ENCODE results near the gene COL4A2.

The COL4A2 gene

DNA sequence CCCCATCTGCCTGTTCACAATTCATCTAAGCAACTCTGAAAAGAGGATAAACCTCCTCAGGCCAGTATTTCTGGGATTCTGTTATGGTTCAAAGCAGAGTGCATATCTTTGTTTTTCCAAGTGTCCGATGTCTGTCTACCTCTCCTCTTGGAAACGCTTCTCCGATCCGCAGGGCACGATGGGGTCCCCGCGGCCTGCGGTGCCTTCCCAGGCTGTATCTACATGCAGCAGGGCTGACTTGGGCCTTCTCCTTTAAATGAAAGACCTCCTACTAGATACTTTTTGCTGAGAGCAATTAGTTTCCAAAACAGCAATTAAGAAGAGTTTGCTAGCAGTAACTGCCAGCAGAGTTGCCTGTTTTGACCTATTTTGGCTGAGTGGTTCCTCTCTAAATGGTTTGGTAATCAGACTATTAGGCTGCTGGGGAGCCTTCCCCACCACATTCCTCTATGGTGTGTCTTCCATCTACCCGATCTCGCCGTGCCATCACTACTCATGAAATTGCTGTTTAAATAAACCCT, 23.5 kb downstream of the COL4A2 start:
- Histone ChIP-seq H3K36me3 (ENCODE audit: insufficient read depth) (no peaks in the 10 kb centered on the region), H3K27me3 (ENCODE audit: insufficient read depth, low read depth) (no peaks in the 10 kb centered on the region), H3K9ac (no peak overlapping the region), H3K4me1 (ENCODE audit: low read depth, poor library complexity, severe bottlenecking) (no peaks in the 10 kb centered on the region), H3K4me3 (IDR thresholded peaks at IDR 0.05; ENCODE audit: insufficient read depth, low read depth, low read length) (no peak overlapping the region), H2AFZ (ENCODE audit: low read depth) (no peak overlapping the region), H3K4me2 (no peak overlapping the region), H4K20me1 (ENCODE audit: insufficient read depth) (no peaks in the 10 kb centered on the region), H3K27ac (no peak overlapping the region), H3K79me2 (ENCODE audit: insufficient read depth, low read depth) (no peaks in the 10 kb centered on the region)
- TF ChIP-seq, protein P1, sequence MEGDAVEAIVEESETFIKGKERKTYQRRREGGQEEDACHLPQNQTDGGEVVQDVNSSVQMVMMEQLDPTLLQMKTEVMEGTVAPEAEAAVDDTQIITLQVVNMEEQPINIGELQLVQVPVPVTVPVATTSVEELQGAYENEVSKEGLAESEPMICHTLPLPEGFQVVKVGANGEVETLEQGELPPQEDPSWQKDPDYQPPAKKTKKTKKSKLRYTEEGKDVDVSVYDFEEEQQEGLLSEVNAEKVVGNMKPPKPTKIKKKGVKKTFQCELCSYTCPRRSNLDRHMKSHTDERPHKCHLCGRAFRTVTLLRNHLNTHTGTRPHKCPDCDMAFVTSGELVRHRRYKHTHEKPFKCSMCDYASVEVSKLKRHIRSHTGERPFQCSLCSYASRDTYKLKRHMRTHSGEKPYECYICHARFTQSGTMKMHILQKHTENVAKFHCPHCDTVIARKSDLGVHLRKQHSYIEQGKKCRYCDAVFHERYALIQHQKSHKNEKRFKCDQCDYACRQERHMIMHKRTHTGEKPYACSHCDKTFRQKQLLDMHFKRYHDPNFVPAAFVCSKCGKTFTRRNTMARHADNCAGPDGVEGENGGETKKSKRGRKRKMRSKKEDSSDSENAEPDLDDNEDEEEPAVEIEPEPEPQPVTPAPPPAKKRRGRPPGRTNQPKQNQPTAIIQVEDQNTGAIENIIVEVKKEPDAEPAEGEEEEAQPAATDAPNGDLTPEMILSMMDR (conservative IDR thresholded peaks at IDR 0.05; ENCODE audit: low read depth, low read length) = no peak

DNA sequence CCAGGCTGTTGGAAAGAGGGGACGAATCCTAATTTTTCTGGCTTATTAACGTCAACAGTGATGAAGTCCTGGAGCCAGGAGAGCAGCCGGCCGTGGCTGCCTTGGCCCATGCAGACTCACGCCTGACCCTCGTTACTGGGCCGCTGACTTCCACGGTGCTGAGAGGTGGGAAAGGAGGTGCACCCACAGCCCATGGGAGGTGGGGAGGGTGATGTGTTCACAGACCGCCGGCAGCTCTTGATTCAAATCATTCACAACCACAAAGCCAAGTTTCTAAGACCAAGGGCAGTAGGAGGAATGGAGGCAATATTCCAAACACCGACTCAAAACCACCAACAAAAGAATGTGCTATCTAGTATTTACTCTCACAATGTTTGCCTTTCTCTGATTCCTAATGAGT, 24.3 kb downstream of the COL4A2 start:
- Histone ChIP-seq H3K4me2 (no peak overlapping the region), H2AFZ (ENCODE audit: low read depth) (no peak overlapping the region), H3K27me3 (ENCODE audit: insufficient read depth, low read depth) (no peaks in the 10 kb centered on the region), H3K9ac (no peak overlapping the region), H4K20me1 (ENCODE audit: insufficient read depth) (no peaks in the 10 kb centered on the region), H3K4me3 (IDR thresholded peaks at IDR 0.05; ENCODE audit: insufficient read depth, low read depth, low read length) (no peak overlapping the region), H3K27ac (no peak overlapping the region), H3K79me2 (ENCODE audit: insufficient read depth, low read depth) (no peaks in the 10 kb centered on the region), H3K36me3 (ENCODE audit: insufficient read depth) (no peaks in the 10 kb centered on the region), H3K4me1 (ENCODE audit: low read depth, poor library complexity, severe bottlenecking) (no peaks in the 10 kb centered on the region)
- TF ChIP-seq, protein P1 (conservative IDR thresholded peaks at IDR 0.05; ENCODE audit: low read depth, low read length) = no peak

DNA sequence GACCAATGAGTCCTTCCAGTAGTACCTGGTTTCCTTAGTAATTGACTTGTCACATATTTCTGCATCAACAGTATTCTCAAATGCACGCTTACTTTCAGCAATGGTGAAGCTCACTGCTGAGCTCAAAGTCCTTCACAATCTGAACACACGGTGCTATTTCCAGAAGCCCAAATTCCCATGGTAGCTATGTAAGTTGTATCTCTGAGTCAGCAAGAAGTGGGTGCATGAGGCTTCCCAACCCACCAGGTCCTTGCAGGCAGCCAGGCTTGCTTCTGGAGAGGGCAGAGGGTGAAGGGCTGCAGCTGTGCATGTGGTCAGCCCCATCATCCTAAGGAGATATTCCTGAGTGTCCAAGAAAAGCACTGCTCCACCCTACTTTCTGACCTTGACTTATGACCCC, 25.7 kb downstream of the COL4A2 start:
- TF ChIP-seq, protein P1 (conservative IDR thresholded peaks at IDR 0.05; ENCODE audit: low read depth, low read length) = no peak

DNA sequence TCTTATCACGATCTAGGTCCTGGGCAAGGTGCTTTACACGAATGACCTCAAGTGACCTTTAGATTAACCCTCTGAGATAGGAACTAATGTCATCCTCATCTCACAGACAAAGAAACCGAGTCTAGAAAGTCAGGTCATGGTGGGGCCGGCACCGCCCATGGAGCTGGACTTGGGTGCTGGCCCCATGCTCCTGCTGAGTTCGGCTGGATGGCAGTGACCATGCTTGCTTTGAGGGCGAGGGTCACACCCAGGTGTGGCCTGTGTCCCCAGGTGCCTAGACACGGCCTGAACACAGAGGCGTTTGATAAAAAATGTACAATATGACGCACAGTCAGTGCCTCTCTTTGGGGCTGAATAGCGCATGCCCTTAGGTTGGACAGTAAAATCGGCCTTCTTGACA, 26.8 kb downstream of the COL4A2 start:
- no peaks in the 10 kb centered on the region for H4K20me1 ChIP-seq (ENCODE audit: insufficient read depth)
- H3K27me3 ChIP-seq (ENCODE audit: insufficient read depth, low read depth) = no peaks in the 10 kb centered on the region
- no peaks in the 10 kb centered on the region for H3K79me2 ChIP-seq (ENCODE audit: insufficient read depth, low read depth)
- H3K4me3 ChIP-seq (IDR thresholded peaks at IDR 0.05; ENCODE audit: insufficient read depth, low read depth, low read length) = no peak overlapping the region
- H3K4me1 ChIP-seq (ENCODE audit: low read depth, poor library complexity, severe bottlenecking) = no peaks in the 10 kb centered on the region
- no peaks in the 10 kb centered on the region for H3K36me3 ChIP-seq (ENCODE audit: insufficient read depth)
- H2AFZ ChIP-seq (ENCODE audit: low read depth) = no peak overlapping the region
- TF ChIP-seq, protein P1 (conservative IDR thresholded peaks at IDR 0.05; ENCODE audit: low read depth, low read length) = no peak
- H3K27ac ChIP-seq = no peak overlapping the region
- no peak overlapping the region for H3K9ac ChIP-seq
- no peak overlapping the region for H3K4me2 ChIP-seq

More for the DNA sequence above, 25.7 kb downstream of the COL4A2 start:
- no peak overlapping the region for H3K4me3 ChIP-seq (IDR thresholded peaks at IDR 0.05; ENCODE audit: insufficient read depth, low read depth, low read length)
- H4K20me1 ChIP-seq (ENCODE audit: insufficient read depth) = no peaks in the 10 kb centered on the region
- no peak overlapping the region for H3K9ac ChIP-seq
- no peaks in the 10 kb centered on the region for H3K36me3 ChIP-seq (ENCODE audit: insufficient read depth)
- H3K27ac ChIP-seq = no peak overlapping the region
- no peaks in the 10 kb centered on the region for H3K27me3 ChIP-seq (ENCODE audit: insufficient read depth, low read depth)
- no peak overlapping the region for H2AFZ ChIP-seq (ENCODE audit: low read depth)
- H3K4me1 ChIP-seq (ENCODE audit: low read depth, poor library complexity, severe bottlenecking) = no peaks in the 10 kb centered on the region
- H3K79me2 ChIP-seq (ENCODE audit: insufficient read depth, low read depth) = no peaks in the 10 kb centered on the region
- no peak overlapping the region for H3K4me2 ChIP-seq
